Measurements from ENCODE around the gene KRTAP4-1. TPM values are rescaled to one million over a fixed set of nuclear protein-coding genes. Genes with fewer than 3 reads are reported as not detected.
"Not testable (repeated sequence)": the region's sequence is repeated elsewhere in the genome, so short reads cannot be mapped to it uniquely, and the experiment has no call there.

KRTAP4-1 gene
- not detected in 2 replicates for total RNA-seq
- not detected for total RNA-seq (2013)
- not detected in 2 replicates for polyA plus RNA-seq
- not detected in 2 replicates for polyA minus RNA-seq

DNA sequence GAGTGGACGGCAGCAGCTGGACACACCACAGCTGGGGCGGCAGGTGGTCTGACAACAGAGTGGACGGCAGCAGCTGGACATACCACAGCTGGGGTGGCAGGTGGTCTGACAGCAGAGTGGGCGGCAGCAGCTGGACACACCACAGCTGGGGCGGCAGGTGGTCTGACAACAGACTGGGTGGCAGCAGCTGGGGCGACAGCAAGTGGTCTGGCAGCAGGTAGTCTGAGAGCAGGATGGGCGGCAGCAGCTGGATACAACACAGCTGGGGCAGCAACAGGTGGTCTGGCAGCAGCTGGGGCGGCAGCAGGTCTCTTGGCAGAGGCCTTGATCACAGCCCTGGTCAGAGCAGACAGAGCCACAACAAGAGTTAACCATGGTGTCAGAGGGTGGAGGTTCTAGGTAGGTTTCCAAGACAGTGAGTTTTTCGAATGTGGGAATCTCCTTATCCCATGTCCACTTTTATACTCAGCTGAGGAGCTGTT is at the start of gene KRTAP4-1:
TSS of gene KRTAP4-1 (minus strand) at position 432 of the 482 bp plus-strand sequence. CDS start at position 375, 57 bp downstream.
- H3K9ac ChIP-seq (ENCODE audit: low read length): no peak within 1 kb of the TSS
- POLR2A ChIA-PET: no interaction called here
- DNase-seq: no peak
- no peak within 1 kb of the TSS for H2AFZ ChIP-seq (ENCODE audit: insufficient read depth, low read depth, low read length, poor library complexity, severe bottlenecking)
- Mint-ChIP-seq H3K4me1 (no peaks in the 10 kb centered on the region), H3K27me3 (peaks cover 28% of the 10 kb centered on the region), H3K4me3 (no peak within 1 kb of the TSS), H3K9me3 (ENCODE audit: insufficient read depth) (no peaks in the 10 kb centered on the region), H3K27ac (no peak within 1 kb of the TSS)
- no peaks in the 10 kb centered on the region for H3K79me2 ChIP-seq (ENCODE audit: control insufficient read depth, insufficient read depth, low read length)
- ATAC-seq (ENCODE audit: low read depth): no peak
- H3K36me3 ChIP-seq (replicated peaks in 1 of 2; ENCODE audit: control extremely low read depth in 1 of 2, control insufficient read depth in 1 of 2, extremely low read depth in 1 of 2, insufficient read depth in 2 of 2, low read length in 1 of 2): no peaks in the 10 kb centered on the region
- WGBS (ENCODE audit: insufficient coverage): 89% methylated on average over 8 of the region's 9 CpGs
- no peaks in the 10 kb centered on the region for H3K27me3 ChIP-seq (replicated peaks in 1 of 4; ENCODE audit: control extremely low read depth in 1 of 4, control insufficient read depth in 3 of 4, insufficient read depth in 4 of 4, low read length in 3 of 4)
- H3K27ac ChIP-seq (ENCODE audit: low read length in 2 of 2): no peak within 1 kb of the TSS
- TF ChIP-seq EZH2 (IDR thresholded peaks at IDR 0.05; ENCODE audit: borderline replicate concordance, insufficient read depth, low read depth, low read length, poor library complexity, severe bottlenecking) (no peak), CTCF (IDR thresholded peaks at IDR 0.05) (no peak)
- H3K4me3 ChIP-seq (ENCODE audit: control extremely low read depth in 1 of 5, extremely low read depth in 1 of 5, insufficient read depth in 1 of 5, low read depth in 2 of 5, low read length in 4 of 5): no peak within 1 kb of the TSS
- no peaks in the 10 kb centered on the region for H4K20me1 ChIP-seq (ENCODE audit: control insufficient read depth, insufficient read depth, low read length, poor library complexity, severe bottlenecking)
- H3K4me2 ChIP-seq (replicated peaks; ENCODE audit: low read depth, low read length, poor library complexity, severe bottlenecking): no peak within 1 kb of the TSS
- CTCF ChIA-PET: no interaction called here
- no peaks in the 10 kb centered on the region for H3K4me1 ChIP-seq (ENCODE audit: control insufficient read depth in 2 of 2, insufficient read depth in 2 of 2, low read length in 2 of 2)
- intact Hi-C loops (cut with micrococcal nuclease): no loop called here
- H3K9me3 ChIP-seq (ENCODE audit: control extremely low read depth in 1 of 3, control insufficient read depth in 2 of 3, insufficient read depth in 1 of 3, low read length in 2 of 3): no peaks in the 10 kb centered on the region

DNA sequence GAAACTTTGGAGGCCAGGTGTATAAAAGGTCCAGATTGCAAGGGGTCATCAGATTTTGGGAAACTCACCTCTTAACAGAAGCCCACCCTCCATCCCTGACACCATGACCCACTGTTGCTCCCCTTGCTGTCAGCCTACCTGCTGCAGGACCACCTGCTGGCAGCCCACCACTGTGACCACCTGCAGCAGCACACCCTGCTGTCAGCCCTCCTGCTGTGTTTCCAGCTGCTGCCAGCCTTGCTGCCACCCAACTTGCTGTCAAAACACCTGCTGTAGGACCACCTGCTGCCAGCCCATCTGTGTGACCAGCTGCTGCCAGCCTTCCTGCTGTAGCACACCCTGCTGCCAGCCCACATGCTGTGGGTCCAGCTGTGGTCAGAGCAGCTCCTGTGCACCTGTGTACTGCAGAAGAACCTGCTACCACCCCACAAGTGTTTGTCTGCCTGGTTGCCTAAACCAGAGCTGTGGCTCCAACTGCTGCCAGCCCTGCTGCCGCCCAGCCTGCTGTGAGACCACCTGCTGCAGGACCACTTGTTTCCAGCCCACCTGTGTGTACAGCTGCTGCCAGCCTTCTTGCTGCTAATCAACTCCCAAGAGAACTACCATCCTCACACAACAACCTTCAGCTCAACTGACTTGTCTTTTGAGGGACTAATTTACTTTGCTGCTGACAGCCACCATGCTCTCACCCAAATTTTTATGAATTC is 47.8 kb upstream of the KRTAP4-1 start, which contains the start of gene KRTAP9-3:
TSS of gene KRTAP9-3 (plus strand) at position 51 of the 707 bp plus-strand sequence. CDS start at position 104, 53 bp downstream.
- H3K27ac Mint-ChIP-seq; H3K4me3 Mint-ChIP-seq; H4K20me1 ChIP-seq (ENCODE audit: control insufficient read depth, insufficient read depth, low read length, poor library complexity, severe bottlenecking); CTCF ChIA-PET; H2AFZ ChIP-seq (ENCODE audit: insufficient read depth, low read depth, low read length, poor library complexity, severe bottlenecking); H3K79me2 ChIP-seq (ENCODE audit: control insufficient read depth, insufficient read depth, low read length); H3K4me1 Mint-ChIP-seq; POLR2A ChIA-PET; H3K9me3 ChIP-seq (ENCODE audit: control extremely low read depth in 1 of 3, control insufficient read depth in 2 of 3, insufficient read depth in 1 of 3, low read length in 2 of 3); H3K9ac ChIP-seq (ENCODE audit: low read length); DNase-seq; H3K27ac ChIP-seq (ENCODE audit: low read length in 2 of 2); H3K4me3 ChIP-seq (ENCODE audit: control extremely low read depth in 1 of 5, extremely low read depth in 1 of 5, insufficient read depth in 1 of 5, low read depth in 2 of 5, low read length in 4 of 5); H3K9me3 Mint-ChIP-seq (ENCODE audit: insufficient read depth); H3K27me3 ChIP-seq (replicated peaks in 1 of 4; ENCODE audit: control extremely low read depth in 1 of 4, control insufficient read depth in 3 of 4, insufficient read depth in 4 of 4, low read length in 3 of 4); H3K4me2 ChIP-seq (replicated peaks; ENCODE audit: low read depth, low read length, poor library complexity, severe bottlenecking); H3K36me3 ChIP-seq (replicated peaks in 1 of 2; ENCODE audit: control extremely low read depth in 1 of 2, control insufficient read depth in 1 of 2, extremely low read depth in 1 of 2, insufficient read depth in 2 of 2, low read length in 1 of 2); ATAC-seq (ENCODE audit: low read depth); H3K4me1 ChIP-seq (ENCODE audit: control insufficient read depth in 2 of 2, insufficient read depth in 2 of 2, low read length in 2 of 2); intact Hi-C loops (cut with micrococcal nuclease): not testable (repeated sequence)
- H3K27me3 Mint-ChIP-seq: peaks cover 48% of the 10 kb centered on the region
- 60% methylated on average over 1 of the region's 1 CpG for WGBS (ENCODE audit: insufficient coverage)

All from B cell (primary cell).